Activated T-helper 2 cell treated with anti-CD3 and anti-CD28 coated beads, Interferon-gamma antibody, Interleukin-2, Interleukin-4, amounts not matched to agents 10 μg/mL and 5 μg/mL and 100 μg/mL, durations not matched to agents 14 hours and 24 hours and 36 hours (primary cell): Measurements from ENCODE around the gene SPTBN5. TPM values are rescaled to one million over a fixed set of nuclear protein-coding genes. Genes with fewer than 3 reads are reported as not detected.

Source experiments
- DNase-seq: peaks from one replicate; pipeline ENCODE4 v3.0.0; 2021; ENCODE audit warnings: low spot score
- H3K27ac Mint-ChIP-seq: one replicate; pipeline ENCODE4 v1.8.0; 2021; ENCODE audit warnings: mixed read lengths
- H3K27me3 Mint-ChIP-seq: one replicate; pipeline ENCODE4 v1.8.0; 2021; ENCODE audit warnings: low read depth, mixed read lengths
- H3K36me3 Mint-ChIP-seq: one replicate; pipeline ENCODE4 v1.8.0; 2021; ENCODE audit warnings: low read depth, mixed read lengths
- H3K4me1 Mint-ChIP-seq: one replicate; pipeline ENCODE4 v1.8.0; 2021; ENCODE audit warnings: low read depth, mixed read lengths
- H3K4me3 Mint-ChIP-seq: one replicate; pipeline ENCODE4 v1.8.0; 2021; ENCODE audit warnings: low read depth, mild to moderate bottlenecking, moderate library complexity, mixed read lengths
- H3K9me3 Mint-ChIP-seq: one replicate; pipeline ENCODE4 v1.8.0; 2021; ENCODE audit warnings: mixed read lengths
- intact Hi-C: fragments of 100-400 bp; cut with micrococcal nuclease; formaldehyde crosslinking; loops from one replicate; pipeline ENCODE4 v1.15.1; 2023
- total RNA-seq: library from RNA; stranded (reverse); gene quantifications from 2 replicates; pipeline ENCODE4 v1.2.3, GENCODE V29; 2022

Gene SPTBN5
- total RNA-seq, 1 donor from 2014 or later, result 0.41 TPM

DNA sequence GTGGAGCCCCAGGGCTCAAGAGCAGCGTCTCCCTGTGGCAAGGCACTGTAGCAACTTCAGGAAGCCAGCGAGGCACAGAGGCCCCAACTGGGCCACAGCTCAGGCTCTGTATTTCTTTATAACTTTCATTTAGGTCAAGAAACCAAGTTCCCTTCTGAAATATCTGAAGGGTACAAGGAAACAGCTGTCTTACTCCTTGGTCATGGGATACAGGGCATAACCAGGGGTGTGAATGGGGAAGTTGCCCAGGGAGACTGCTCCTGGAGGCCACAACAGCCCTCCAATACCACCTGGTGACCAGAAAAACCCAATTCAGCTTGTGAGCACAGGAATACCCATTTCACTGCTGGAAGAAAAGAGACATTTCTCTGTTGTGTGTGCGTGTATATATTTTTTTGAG, 13.3 kb upstream of the SPTBN5 start:
- DNase-seq, result no peak
- H3K36me3 Mint-ChIP-seq, result peaks cover 48% of the 10 kb centered on the region
- no peak overlapping the region for H3K4me3 Mint-ChIP-seq
- H3K27ac Mint-ChIP-seq, result no peak overlapping the region
- no peaks in the 10 kb centered on the region for H3K27me3 Mint-ChIP-seq
- intact Hi-C loops, result no loop called here
- H3K9me3 Mint-ChIP-seq, result peaks cover 5% of the 10 kb centered on the region
- peaks cover 6% of the 10 kb centered on the region for H3K4me1 Mint-ChIP-seq

DNA sequence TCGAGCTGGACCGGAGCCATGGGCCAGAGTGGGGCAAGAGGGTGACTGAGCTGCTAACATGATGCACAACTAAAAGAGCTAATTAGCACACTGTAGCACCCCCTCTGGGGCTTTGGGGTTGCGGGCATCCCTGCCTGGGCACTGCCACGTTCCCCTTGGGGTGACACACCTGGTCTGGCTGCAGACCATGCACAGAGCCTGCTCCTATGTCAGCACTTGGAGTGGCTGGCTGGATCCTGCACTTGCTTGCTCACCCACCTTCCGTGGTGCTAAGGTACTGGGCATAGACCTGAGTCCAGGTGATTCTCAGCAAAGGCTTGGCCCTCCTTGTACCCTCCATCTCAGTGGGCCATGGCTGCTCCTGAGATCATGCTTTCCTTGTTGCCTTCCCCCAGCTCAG, 12.8 kb upstream of the SPTBN5 start:
- no peak for DNase-seq
- H3K36me3 Mint-ChIP-seq, result peaks cover 48% of the 10 kb centered on the region
- intact Hi-C loops, result no loop called here
- H3K27me3 Mint-ChIP-seq, result no peaks in the 10 kb centered on the region
- H3K4me1 Mint-ChIP-seq, result peaks cover 4% of the 10 kb centered on the region
- H3K9me3 Mint-ChIP-seq, result peaks cover 5% of the 10 kb centered on the region
- H3K4me3 Mint-ChIP-seq, result no peak overlapping the region
- no peak overlapping the region for H3K27ac Mint-ChIP-seq

DNA sequence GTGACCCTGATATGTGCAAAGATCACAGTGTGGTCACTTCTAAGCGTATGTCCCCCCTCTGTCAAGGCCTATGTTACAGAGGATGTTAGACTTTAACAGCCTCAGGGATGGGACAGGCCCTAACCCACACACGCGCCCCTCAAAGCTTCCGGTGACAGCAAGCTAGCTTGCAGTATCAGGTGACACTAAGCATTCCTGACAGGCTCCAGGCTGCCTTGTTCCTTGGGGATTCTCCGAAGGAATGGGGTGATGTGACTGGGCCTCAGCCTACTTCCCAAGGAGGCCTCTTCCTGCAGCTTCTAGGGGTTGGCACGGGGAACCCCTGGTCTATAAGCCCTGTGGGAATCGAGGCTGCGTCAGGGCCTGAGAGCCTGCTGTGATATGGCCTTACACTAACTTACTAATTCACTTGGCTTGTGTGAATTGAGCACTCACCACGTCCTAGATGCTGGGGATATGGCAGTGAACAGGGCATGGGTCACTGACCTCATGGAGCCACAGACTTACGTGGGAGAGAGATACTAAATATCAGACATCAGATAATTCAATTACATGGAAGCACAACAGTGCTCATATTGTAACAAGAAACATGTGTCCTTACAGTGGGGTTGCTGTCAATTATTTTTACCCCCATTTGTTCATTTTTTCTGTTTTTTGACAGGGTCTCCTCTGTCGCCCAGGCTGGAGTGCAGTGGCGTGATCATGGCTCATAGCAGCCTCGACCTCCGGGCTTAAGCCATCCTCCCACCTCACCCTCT, 11.4 kb upstream of the SPTBN5 start:
- peaks cover 48% of the 10 kb centered on the region for H3K36me3 Mint-ChIP-seq
- no peak overlapping the region for H3K27ac Mint-ChIP-seq

GRCh38 chr15:41904541-41905005, 10.7 kb upstream of the SPTBN5 start:
- DNase-seq, result peak; percentile 56
- intact Hi-C loops, result loop anchor here (1.0 kb wide), 2 partner anchors 132 to 208 kb away; no protein-coding TSS in a partner anchor
- no peak overlapping the region for H3K27ac Mint-ChIP-seq
- H3K4me1 Mint-ChIP-seq, result peaks cover 4% of the 10 kb centered on the region
- H3K36me3 Mint-ChIP-seq, result peaks cover 47% of the 10 kb centered on the region
- no peak overlapping the region for H3K4me3 Mint-ChIP-seq
- peaks cover 5% of the 10 kb centered on the region for H3K9me3 Mint-ChIP-seq
- no peaks in the 10 kb centered on the region for H3K27me3 Mint-ChIP-seq

More for the DNA sequence above, 11.4 kb upstream of the SPTBN5 start:
- Mint-ChIP-seq H3K4me1 (peaks cover 4% of the 10 kb centered on the region), H3K4me3 (no peak overlapping the region), H3K9me3 (peaks cover 5% of the 10 kb centered on the region), H3K27me3 (no peaks in the 10 kb centered on the region)
- intact Hi-C loops, result no loop called here
- no peak for DNase-seq

DNA sequence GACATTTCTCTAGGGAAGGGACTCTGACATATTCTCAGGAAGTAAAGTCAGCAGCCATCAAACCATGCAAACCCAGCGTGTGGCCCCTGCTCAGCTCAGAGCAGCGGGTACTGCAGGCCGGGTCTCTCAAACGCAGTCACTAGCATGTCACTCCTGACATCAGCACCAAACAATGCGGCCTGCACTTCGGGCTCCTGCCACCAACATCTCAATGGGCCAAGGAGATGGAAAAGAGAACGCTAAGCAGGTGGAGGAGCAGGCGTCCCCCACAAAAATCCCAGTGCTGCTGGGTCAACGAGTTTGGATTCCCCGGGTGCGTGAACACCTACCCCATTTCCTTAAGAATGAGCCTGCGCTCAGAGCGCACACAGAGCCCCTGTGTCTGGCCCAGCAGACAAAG, 9.9 kb upstream of the SPTBN5 start:
- Mint-ChIP-seq H3K36me3 (peaks cover 47% of the 10 kb centered on the region), H3K27ac (no peak overlapping the region), H3K27me3 (no peaks in the 10 kb centered on the region), H3K9me3 (peaks cover 5% of the 10 kb centered on the region), H3K4me1 (peaks cover 4% of the 10 kb centered on the region), H3K4me3 (no peak overlapping the region)
- DNase-seq, result no peak
- intact Hi-C loops, result loop anchor here (1.0 kb wide), 2 partner anchors 131 to 207 kb away; no protein-coding TSS in a partner anchor

DNA sequence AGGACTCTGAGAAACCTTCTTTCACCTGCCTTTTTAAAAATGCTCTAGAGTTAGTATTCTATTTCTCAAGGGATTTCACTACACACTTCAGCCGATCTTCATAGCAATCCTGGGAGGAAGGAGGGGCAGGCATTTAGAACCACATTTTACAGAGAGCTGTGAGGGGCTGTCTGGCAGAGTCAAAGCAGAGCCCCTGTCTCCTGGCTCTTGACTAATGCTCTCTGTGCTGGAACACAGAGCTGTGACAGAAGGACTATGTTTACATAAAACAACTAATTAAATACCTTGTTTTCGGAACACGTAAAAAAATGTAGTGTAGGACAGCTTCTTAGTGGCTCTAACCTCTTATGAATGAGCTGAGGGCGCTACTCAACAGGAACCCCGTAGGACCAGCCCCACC, 7.6 kb upstream of the SPTBN5 start:
- Mint-ChIP-seq H3K9me3 (peaks cover 5% of the 10 kb centered on the region), H3K27me3 (no peaks in the 10 kb centered on the region), H3K36me3 (peaks cover 27% of the 10 kb centered on the region), H3K4me1 (peaks cover 4% of the 10 kb centered on the region), H3K27ac (peak overlapping the region; percentile 6), H3K4me3 (no peak overlapping the region)
- intact Hi-C loops, result no loop called here
- DNase-seq, result no peak

DNA sequence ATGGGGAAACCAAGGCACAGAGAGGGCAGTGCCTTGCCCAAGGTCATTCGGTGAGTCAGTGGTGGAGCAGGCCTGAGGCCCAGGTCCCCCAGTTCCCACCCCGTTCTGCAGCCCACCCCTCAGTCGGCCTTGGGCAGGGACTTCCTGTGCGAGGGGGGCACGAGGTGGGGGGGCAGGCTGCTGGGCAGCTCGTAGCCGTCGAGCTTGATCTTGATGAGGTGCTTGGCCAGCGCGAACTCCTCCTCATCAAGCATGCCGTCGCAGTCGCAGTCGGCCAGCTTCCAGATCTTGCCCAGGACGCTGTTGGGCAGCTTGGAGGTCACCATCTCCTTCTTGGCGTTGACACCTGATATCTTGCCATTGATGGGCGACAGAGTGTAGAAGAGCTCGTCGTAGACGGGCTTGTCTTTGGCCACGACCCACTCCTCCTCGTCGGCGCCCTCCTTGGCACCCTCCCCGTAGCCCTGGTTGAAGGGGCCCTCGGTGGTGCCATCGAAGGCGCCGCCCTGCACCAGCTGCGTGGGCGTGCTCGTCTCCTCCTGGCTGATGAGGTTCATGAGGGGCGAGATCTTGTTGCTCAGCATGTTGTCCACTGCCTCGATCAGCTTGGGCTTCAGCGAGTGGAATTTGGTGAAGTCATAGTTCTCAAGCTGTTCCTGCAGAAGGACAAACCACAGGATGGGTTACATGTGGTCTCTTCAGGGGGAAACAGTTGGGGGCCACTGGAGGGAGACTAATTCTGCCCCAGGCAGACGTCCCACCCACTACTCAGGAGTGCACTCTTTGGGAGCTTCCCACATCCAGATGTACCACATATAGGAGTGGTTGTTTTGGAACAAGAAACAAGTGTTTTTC, 6.9 kb upstream of the SPTBN5 start:
- DNase-seq, result no peak
- intact Hi-C loops, result no loop called here

DNA sequence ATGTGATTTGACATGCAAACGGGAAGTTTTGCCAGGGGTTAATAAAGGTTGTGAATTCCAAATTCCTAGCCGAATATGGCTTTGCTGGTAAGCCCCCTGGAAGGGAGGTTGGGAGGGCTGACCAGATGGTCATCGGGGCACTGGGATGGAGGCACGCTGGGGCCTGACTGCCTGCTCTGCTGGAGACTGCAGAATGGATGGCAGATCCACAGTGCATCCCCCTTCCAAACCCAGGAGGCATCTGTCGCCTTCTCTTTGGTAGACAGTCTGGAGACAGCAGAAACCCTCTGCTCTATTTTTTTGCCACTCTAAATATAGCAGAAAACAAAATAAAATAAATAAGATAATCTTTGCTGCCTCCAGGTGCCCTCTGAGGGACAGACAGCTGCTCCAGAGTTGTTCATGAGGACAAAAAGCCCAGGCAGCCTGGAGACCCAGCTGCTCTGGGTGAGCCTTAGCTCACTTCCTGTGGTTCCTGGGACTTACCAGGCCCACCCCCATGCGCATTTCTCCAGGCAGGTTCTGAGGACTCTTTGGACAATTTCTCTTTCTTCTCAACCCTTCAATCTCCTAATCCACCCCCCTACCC, 6.1 kb upstream of the SPTBN5 start:
- no peak for DNase-seq
- no peak overlapping the region for H3K27ac Mint-ChIP-seq
- H3K27me3 Mint-ChIP-seq, result no peaks in the 10 kb centered on the region
- H3K36me3 Mint-ChIP-seq, result peaks cover 13% of the 10 kb centered on the region
- no peak overlapping the region for H3K4me3 Mint-ChIP-seq
- intact Hi-C loops, result no loop called here
- peaks cover 11% of the 10 kb centered on the region for H3K4me1 Mint-ChIP-seq
- H3K9me3 Mint-ChIP-seq, result no peaks in the 10 kb centered on the region

More for the DNA sequence above, 6.9 kb upstream of the SPTBN5 start:
- Mint-ChIP-seq H3K4me3 (no peak overlapping the region), H3K27ac (no peak overlapping the region), H3K36me3 (peaks cover 21% of the 10 kb centered on the region), H3K27me3 (no peaks in the 10 kb centered on the region), H3K4me1 (peaks cover 7% of the 10 kb centered on the region), H3K9me3 (no peaks in the 10 kb centered on the region)

- Mint-ChIP-seq H3K4me1 (peaks cover 14% of the 10 kb centered on the region), H3K4me3 (no peak overlapping the region), H3K27me3 (no peaks in the 10 kb centered on the region), H3K36me3 (peaks cover 7% of the 10 kb centered on the region), H3K9me3 (no peaks in the 10 kb centered on the region), H3K27ac (no peak overlapping the region)
- intact Hi-C loops, result no loop called here
- no peak for DNase-seq
Measured at GRCh38 chr15:41897363-41897799, 3.5 kb upstream of the SPTBN5 start.

DNA sequence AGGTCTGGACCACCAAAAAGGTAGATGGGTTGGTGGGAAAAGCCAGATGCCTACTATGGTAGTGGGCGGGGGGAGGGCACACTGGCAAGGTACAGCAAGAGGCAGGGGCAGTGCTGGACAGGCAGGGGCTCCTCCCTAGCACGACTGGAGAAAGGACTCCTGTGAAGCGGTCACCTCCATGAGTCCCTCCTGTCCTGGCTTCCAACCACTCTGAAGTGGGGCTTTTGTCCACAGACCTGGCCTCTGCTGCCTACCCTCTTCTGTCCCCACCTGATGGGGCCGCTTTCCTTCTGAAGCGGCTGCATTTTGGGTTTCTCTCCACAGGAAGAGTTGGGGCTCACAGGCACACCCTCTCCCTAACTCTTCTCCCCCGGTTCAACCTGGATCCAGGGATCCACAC, 2.7 kb upstream of the SPTBN5 start:
- H3K36me3 Mint-ChIP-seq, result peaks cover 7% of the 10 kb centered on the region
- no peak overlapping the region for H3K27ac Mint-ChIP-seq
- peaks cover 14% of the 10 kb centered on the region for H3K4me1 Mint-ChIP-seq
- no peak overlapping the region for H3K4me3 Mint-ChIP-seq
- H3K27me3 Mint-ChIP-seq, result no peaks in the 10 kb centered on the region
- no peaks in the 10 kb centered on the region for H3K9me3 Mint-ChIP-seq
- intact Hi-C loops, result no loop called here
- DNase-seq, result no peak

DNA sequence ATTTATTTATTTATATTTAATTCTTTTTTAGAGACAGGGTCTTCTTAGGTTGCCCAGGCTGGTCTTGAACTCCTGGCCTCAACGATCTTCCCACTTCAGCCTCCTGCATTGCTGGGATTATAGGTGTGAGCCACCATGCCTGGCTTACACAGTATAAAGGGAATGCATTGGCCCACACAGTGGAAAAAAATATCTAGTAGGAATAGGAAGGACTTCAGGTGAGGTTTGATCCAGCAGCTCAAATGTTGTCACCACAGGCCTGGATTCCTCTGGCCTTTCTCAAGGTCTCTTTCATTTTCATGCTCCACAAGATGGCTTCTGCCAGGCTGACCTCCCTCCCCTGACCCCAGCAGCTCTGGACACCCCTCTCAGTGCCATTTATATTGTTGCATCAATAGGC, 2.1 kb upstream of the SPTBN5 start:
- Mint-ChIP-seq H3K27ac (no peak overlapping the region), H3K36me3 (peaks cover 7% of the 10 kb centered on the region), H3K9me3 (no peaks in the 10 kb centered on the region), H3K4me3 (no peak overlapping the region), H3K27me3 (no peaks in the 10 kb centered on the region), H3K4me1 (peaks cover 14% of the 10 kb centered on the region)
- intact Hi-C loops, result no loop called here
- DNase-seq, result no peak

DNA sequence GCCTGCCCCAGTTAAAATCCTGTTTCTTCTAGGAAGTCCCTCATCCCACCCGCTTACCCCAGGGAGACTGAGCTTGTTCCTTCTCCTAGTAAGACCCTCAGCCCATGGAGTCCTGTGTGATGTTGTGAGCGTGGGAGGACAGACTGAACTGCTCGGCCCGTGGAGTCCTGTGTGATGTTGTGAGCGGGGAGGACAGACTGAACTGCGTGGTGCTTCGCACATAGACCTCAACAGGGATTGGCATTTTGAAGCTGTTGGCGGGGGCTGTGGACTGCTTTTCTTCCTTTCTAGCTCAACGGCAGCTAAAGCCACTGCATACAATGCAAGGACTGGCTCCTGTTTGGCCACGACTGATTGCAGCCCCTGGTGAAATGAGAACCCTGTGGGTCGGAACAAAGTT, 1.6 kb upstream of the SPTBN5 start:
- Mint-ChIP-seq H3K27me3 (no peaks in the 10 kb centered on the region), H3K4me1 (peaks cover 14% of the 10 kb centered on the region), H3K27ac (peak overlapping the region; percentile 8), H3K36me3 (peaks cover 7% of the 10 kb centered on the region), H3K9me3 (no peaks in the 10 kb centered on the region), H3K4me3 (no peak overlapping the region)
- DNase-seq, result no peak
- intact Hi-C loops, result no loop called here
